Sigmoid colon (tissue), 4 donors: ENCODE measurements around the gene TFEB.

Experiments
- POLR2AphosphoS5 ChIP-seq, 4 donors: sonication (generic); formaldehyde crosslinking; IDR thresholded peaks; one replicate each; pipeline ENCODE4 v1.6.1; 2017; ENCODE audit warnings: antibody characterized with exemption in 4 of 4
- TF ChIP-seq, protein P1 (sequence below), 4 experiments: fragments of 450-650 bp in 3 of 4; fragments of 200-600 bp in 1 of 4; IDR thresholded peaks; one replicate each; pipeline ENCODE4 v1.5.1; 2016 to 2019; ENCODE audit warnings: antibody characterized with exemption in 4 of 4, mild to moderate bottlenecking in 3 of 4, moderate library complexity in 2 of 4

- TF ChIP-seq, protein P1, sequence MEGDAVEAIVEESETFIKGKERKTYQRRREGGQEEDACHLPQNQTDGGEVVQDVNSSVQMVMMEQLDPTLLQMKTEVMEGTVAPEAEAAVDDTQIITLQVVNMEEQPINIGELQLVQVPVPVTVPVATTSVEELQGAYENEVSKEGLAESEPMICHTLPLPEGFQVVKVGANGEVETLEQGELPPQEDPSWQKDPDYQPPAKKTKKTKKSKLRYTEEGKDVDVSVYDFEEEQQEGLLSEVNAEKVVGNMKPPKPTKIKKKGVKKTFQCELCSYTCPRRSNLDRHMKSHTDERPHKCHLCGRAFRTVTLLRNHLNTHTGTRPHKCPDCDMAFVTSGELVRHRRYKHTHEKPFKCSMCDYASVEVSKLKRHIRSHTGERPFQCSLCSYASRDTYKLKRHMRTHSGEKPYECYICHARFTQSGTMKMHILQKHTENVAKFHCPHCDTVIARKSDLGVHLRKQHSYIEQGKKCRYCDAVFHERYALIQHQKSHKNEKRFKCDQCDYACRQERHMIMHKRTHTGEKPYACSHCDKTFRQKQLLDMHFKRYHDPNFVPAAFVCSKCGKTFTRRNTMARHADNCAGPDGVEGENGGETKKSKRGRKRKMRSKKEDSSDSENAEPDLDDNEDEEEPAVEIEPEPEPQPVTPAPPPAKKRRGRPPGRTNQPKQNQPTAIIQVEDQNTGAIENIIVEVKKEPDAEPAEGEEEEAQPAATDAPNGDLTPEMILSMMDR (IDR thresholded peaks at IDR 0.05): no peak
- TF ChIP-seq POLR2AphosphoS5 (IDR thresholded peaks at IDR 0.05): no peak
Measured at GRCh38 chr6:41639809-41640371, 95.5 kb downstream of the TFEB start.
